SK-N-SH (cell line): ENCODE results near the gene SYNGR1. TPM values are rescaled to one million over a fixed set of nuclear protein-coding genes. Genes with fewer than 3 reads are reported as not detected.

Source experiments
- CTCF ChIA-PET: fragments of 300-600, 350-600 bp; formaldehyde crosslinking; extraction: SDS; loops from one replicate; lab custom pipeline; 2021; lab: Yijun Ruan, JAX
- POLR2A ChIA-PET: fragments of 350-600 bp; sonication (Branson Sonifier 250); formaldehyde crosslinking; extraction: SDS; loops from one replicate; lab custom pipeline; 2020; ENCODE audit warnings: antibody characterized with exemption, inconsistent platforms; lab: Yijun Ruan, JAX
- DNase-seq: peaks from one replicate; pipeline ENCODE4 v3.0.0; 2012
- H2AFZ ChIP-seq: fragments of 200-600 bp; sonication (generic); 2 replicates; pipeline ENCODE4 v1.8.1; 2016; ENCODE audit warnings: antibody characterized with exemption, mild to moderate bottlenecking, low read depth
- H3F3A ChIP-seq: fragments of 200-600 bp; sonication (generic); replicated peaks from 2 replicates; pipeline ENCODE3; 2016; ENCODE audit warnings: antibody characterized with exemption, mild to moderate bottlenecking; ENCODE audit not compliant: insufficient read depth
- H3K27ac ChIP-seq, 2 experiments: fragments of 200-500 bp in 1 of 2; fragments of 200-600 bp in 1 of 2; sonication (Bioruptor generic) in 1 of 2; sonication (generic), shearing (Covaris generic) in 1 of 2; 2 replicates each; pipeline versions ENCODE4 v1.5.1 to v1.6.1; 2014 to 2016; ENCODE audit warnings: low read depth in 2 of 2, inconsistent platforms in 1 of 2, low read length in 1 of 2, mild to moderate bottlenecking in 1 of 2, mixed read lengths in 1 of 2
- H3K27me3 ChIP-seq: fragments of 200-600 bp; sonication (generic), shearing (Covaris generic); 2 replicates; pipeline ENCODE4 v1.6.1; 2016; ENCODE audit warnings: mixed run types; ENCODE audit not compliant: insufficient read depth
- H3K36me3 ChIP-seq, 2 experiments: fragments of 200-500 bp in 1 of 2; fragments of 200-600 bp in 1 of 2; sonication (Bioruptor generic) in 1 of 2; sonication (generic) in 1 of 2; replicated peaks in 1 of 2; 2 replicates each; pipeline versions ENCODE3 to v1.5.1; 2014 to 2016; ENCODE audit warnings: low read length in 1 of 2, mild to moderate bottlenecking in 1 of 2; ENCODE audit not compliant: insufficient read depth in 2 of 2, control insufficient read depth in 1 of 2
- H3K4me1 ChIP-seq, 2 experiments: fragments of 200-500 bp in 1 of 2; fragments of 200-600 bp in 1 of 2; sonication (Bioruptor generic) in 1 of 2; sonication (generic), shearing (Covaris generic) in 1 of 2; 2 replicates each; pipeline versions ENCODE4 v1.5.1 to v1.6.1; 2014 to 2016; ENCODE audit warnings: low read depth in 1 of 2, low read length in 1 of 2, mixed run types in 1 of 2; ENCODE audit not compliant: insufficient read depth in 2 of 2, control insufficient read depth in 1 of 2
- H3K4me2 ChIP-seq: fragments of 200-600 bp; sonication (generic), shearing (Covaris generic); 2 replicates; pipeline ENCODE4 v1.6.1; 2017; ENCODE audit warnings: mixed run types
- H3K4me3 ChIP-seq, 2 experiments: fragments of 200-500 bp in 1 of 2; fragments of 200-600 bp in 1 of 2; sonication (Bioruptor generic) in 1 of 2; sonication (generic), shearing (Covaris generic) in 1 of 2; 2 replicates each; pipeline versions ENCODE4 v1.5.1 to v1.8.1; 2014 to 2016; ENCODE audit warnings: low read depth in 2 of 2, inconsistent platforms in 1 of 2, low read length in 1 of 2, mild to moderate bottlenecking in 1 of 2, mixed read lengths in 1 of 2, moderate library complexity in 1 of 2
- H3K79me2 ChIP-seq: fragments of 200-600 bp; sonication (generic); 2 replicates; pipeline ENCODE4 v1.8.1; 2017; ENCODE audit warnings: mild to moderate bottlenecking; ENCODE audit not compliant: insufficient read depth
- H3K9ac ChIP-seq: fragments of 200-600 bp; sonication (generic); 2 replicates; pipeline ENCODE4 v1.6.1; 2017; ENCODE audit warnings: mixed run types
- H3K9me2 ChIP-seq: fragments of 200-600 bp; sonication (generic); 2 replicates; pipeline ENCODE4 v1.6.1; 2017; ENCODE audit warnings: mixed run types
- H3K9me3 ChIP-seq: fragments of 200-600 bp; sonication (generic); 2 replicates; pipeline ENCODE4 v1.6.1; 2017; ENCODE audit warnings: mixed run types, mild to moderate bottlenecking, moderate library complexity
- H4K20me1 ChIP-seq: fragments of 200-600 bp; sonication (generic); 2 replicates; pipeline ENCODE4 v1.6.1; 2017; ENCODE audit warnings: mild to moderate bottlenecking, mixed run types; ENCODE audit not compliant: insufficient read depth
- CHD2 ChIP-seq: fragments of 150-350 bp; IDR thresholded peaks from 2 replicates; pipeline ENCODE4 v1.6.1; 2018; ENCODE audit warnings: low read length; ENCODE audit not compliant: partially characterized antibody
- CTCF ChIP-seq: fragments of 200-600 bp; sonication (generic); IDR thresholded peaks from 2 replicates; pipeline ENCODE4 v1.6.1; 2017; ENCODE audit warnings: antibody characterized with exemption, mild to moderate bottlenecking, moderate library complexity
- EZH2phosphoT487 ChIP-seq: fragments of 200-600 bp; sonication (generic); IDR thresholded peaks from 2 replicates; pipeline ENCODE4 v1.6.1; 2017; ENCODE audit warnings: low read depth, mixed run types, mild to moderate bottlenecking, antibody characterized with exemption, moderate library complexity, borderline replicate concordance
- FOXJ3 ChIP-seq: sonication (generic); formaldehyde crosslinking; IDR thresholded peaks from 2 replicates; pipeline ENCODE4 v1.5.1; 2020; ENCODE audit warnings: mild to moderate bottlenecking, missing genetic modification reagents
- FOXM1 ChIP-seq: IDR thresholded peaks from 2 replicates; pipeline ENCODE4 v1.4.0; 2012; ENCODE audit warnings: low read depth, mild to moderate bottlenecking
- IRF3 ChIP-seq: fragments of 150-350 bp; IDR thresholded peaks from 2 replicates; pipeline ENCODE4 v1.6.1; 2016; ENCODE audit warnings: mild to moderate bottlenecking, low read depth, low read length
- JUND ChIP-seq: IDR thresholded peaks from 2 replicates; pipeline ENCODE4 v1.4.0; 2012
- MAX ChIP-seq: IDR thresholded peaks from 2 replicates; pipeline ENCODE4 v1.4.0; 2012; ENCODE audit warnings: low read depth
- MEF2A ChIP-seq: IDR thresholded peaks from 2 replicates; pipeline ENCODE4 v1.4.0; 2012; ENCODE audit warnings: low read depth, borderline replicate concordance
- MXI1 ChIP-seq: IDR thresholded peaks from 2 replicates; pipeline ENCODE4 v1.6.1; 2012; ENCODE audit warnings: mild to moderate bottlenecking, low read depth, low read length, improper control_type of control experiment
- RFX5 ChIP-seq: IDR thresholded peaks from 2 replicates; pipeline ENCODE4 v1.6.1; 2012; ENCODE audit warnings: mild to moderate bottlenecking, improper control_type of control experiment, low read length
- RXRA ChIP-seq: IDR thresholded peaks from 2 replicates; pipeline ENCODE4 v1.4.0; 2012; ENCODE audit warnings: low read depth, mild to moderate bottlenecking, borderline replicate concordance
- SIN3A ChIP-seq: IDR thresholded peaks from 2 replicates; pipeline ENCODE4 v1.6.1; 2012; ENCODE audit warnings: low read depth, mild to moderate bottlenecking, low read length, moderate library complexity, borderline replicate concordance
- TAF1 ChIP-seq: IDR thresholded peaks from 2 replicates; pipeline ENCODE4 v1.6.1; 2012; ENCODE audit warnings: low read depth, mild to moderate bottlenecking, low read length, moderate library complexity, borderline replicate concordance
- TEAD4 ChIP-seq: IDR thresholded peaks from 2 replicates; pipeline ENCODE4 v1.4.0; 2012; ENCODE audit warnings: mild to moderate bottlenecking, borderline replicate concordance; ENCODE audit not compliant: insufficient read depth
- USF1 ChIP-seq: IDR thresholded peaks from 2 replicates; pipeline ENCODE4 v1.4.0; 2012; ENCODE audit warnings: low read depth, borderline replicate concordance
- ZBTB33 ChIP-seq: IDR thresholded peaks from 2 replicates; pipeline ENCODE4 v1.4.0; 2012; ENCODE audit warnings: low read depth, borderline replicate concordance
- WGBS: methylation state at CpG from one replicate; pipeline ENCODE4 v1.1.6; 2017; ENCODE audit warnings: low lambda C conversion rate; 5-methylcytosine and 5-hydroxymethylcytosine counted together
- polyA plus RNA-seq, 3 experiments: library from polyadenylated mRNA; depleted of rRNA; stranded (reverse); fragments of >200 nt; gene quantifications; 2 replicates each; pipeline ENCODE4 v1.2.3, GENCODE V29; 2012

The SYNGR1 gene
- polyA plus RNA-seq, 1 of the 3 experiments (the other 2 are of a cell fraction): 18.7 TPM

GRCh38 chr22:39408807-39409206 is 59.0 kb downstream of the SYNGR1 start:
- Histone ChIP-seq H4K20me1 (no peaks in the 10 kb centered on the region), H3F3A (no peaks in the 10 kb centered on the region), H3K4me1 (no peaks in the 10 kb centered on the region), H3K9ac (no peak overlapping the region), H3K27ac (no peak overlapping the region), H3K4me3 (no peak overlapping the region), H2AFZ (no peak overlapping the region), H3K27me3 (no peaks in the 10 kb centered on the region), H3K36me3 (no peaks in the 10 kb centered on the region), H3K9me2 (no peaks in the 10 kb centered on the region), H3K4me2 (no peak overlapping the region), H3K79me2 (no peaks in the 10 kb centered on the region; the same call in 1 of the 2 replicates), H3K9me3 (no peaks in the 10 kb centered on the region)
- ChIA-PET POLR2A (no interaction called here), CTCF (no interaction called here)
- WGBS: 75% methylated on average over 1 of the region's 1 CpG
- no peak for DNase-seq
- TF ChIP-seq RFX5: no peak
- no peak for TF ChIP-seq FOXJ3 (CRISPR knock-in tag)
- no peak for TF ChIP-seq EZH2phosphoT487
- no peak for TF ChIP-seq TAF1
- TF ChIP-seq RXRA: no peak
- TF ChIP-seq FOXM1: no peak
- no peak for TF ChIP-seq MXI1
- no peak for TF ChIP-seq CHD2
- no peak for TF ChIP-seq USF1
- no peak for TF ChIP-seq ZBTB33
- TF ChIP-seq IRF3: no peak
- TF ChIP-seq SIN3A: no peak
- no peak for TF ChIP-seq MEF2A
- TF ChIP-seq JUND: no peak
- no peak for TF ChIP-seq MAX
- no peak for TF ChIP-seq CTCF
- no peak for TF ChIP-seq TEAD4
